NOMO-1 (cell line): Measurements from ENCODE around the gene IFI16.

Source experiments
- DNase-seq, 2 experiments: peaks; one replicate each; lab custom pipeline; 2025; ENCODE audit not compliant: unreplicated experiment in 2 of 2; lab: John Stamatoyannopoulos, UW

Gene IFI16

DNA sequence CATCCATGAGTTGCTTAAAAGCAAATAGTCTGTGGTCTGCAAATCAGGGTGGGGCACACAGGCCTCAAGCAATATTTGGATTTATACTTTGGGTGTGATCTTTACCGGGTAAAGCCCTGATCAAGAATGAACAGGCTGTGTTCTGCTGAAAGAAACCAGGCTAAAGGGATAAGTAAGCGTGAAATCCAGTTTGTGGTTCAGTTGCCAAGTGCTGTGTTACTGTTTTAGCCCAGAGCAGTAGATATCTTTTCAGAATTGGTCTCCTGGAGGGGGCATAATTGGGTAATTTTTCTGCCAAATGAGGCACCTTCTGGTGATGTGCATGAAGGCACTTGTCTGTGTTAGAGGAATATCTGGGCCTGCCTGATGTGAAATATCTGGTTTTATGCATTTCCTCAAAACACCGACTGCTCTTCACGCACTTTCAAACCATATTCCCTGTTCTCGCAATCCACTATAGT, 45.5 kb downstream of the IFI16 start:
- peak; percentile 73 to 85 for DNase-seq

DNA sequence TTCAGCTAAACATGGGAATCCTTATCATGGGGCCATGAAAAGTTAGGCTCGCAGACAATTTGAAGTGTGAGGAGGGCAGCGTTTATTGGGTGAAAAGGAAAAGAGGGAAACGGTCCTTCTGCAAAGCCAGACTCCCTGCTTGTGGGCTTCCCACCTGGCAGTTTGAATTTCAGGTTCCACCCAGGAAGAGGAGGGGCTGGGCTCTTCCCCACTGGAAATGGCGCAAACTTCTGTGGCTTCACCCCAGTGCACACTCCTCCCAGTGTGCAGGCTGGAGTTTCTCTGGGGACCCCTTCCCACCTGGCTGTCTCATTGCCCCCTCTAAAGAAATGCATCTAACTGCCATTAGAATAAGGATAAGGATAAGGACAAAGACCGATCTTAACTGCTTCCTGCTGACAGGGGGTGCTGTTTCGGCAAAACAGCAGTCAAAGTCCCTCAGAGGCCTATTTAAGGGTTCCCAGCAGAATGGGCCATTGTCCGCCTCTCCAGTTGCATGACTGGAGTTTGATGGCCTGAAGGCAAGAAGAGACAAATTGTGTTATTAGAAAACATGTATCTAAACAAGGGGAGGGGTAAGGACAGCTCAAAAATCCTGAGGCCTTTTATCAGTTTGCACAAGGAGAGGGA, 46.5 kb downstream of the IFI16 start:
- no peak for DNase-seq

DNA sequence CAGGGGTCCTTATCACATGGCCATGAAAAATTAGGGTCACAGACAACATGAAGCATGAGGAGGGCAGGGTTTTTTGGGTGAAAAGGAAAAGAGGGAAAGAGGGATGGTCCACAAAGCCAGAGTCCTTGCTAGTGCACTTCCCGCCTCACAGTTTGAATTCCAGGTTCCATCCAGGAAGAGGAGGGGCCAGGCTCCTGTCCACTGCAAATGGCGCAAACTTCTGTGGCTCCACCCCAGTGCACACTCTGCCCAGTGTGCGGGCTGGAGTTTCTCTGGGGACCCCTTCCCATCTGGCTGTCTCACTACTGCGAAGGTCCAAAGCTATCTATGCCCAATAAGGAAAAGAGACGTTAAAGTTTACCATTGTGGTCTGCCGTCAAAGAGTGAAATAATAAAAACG, 49.0 kb downstream of the IFI16 start:
- no peak for DNase-seq

DNA sequence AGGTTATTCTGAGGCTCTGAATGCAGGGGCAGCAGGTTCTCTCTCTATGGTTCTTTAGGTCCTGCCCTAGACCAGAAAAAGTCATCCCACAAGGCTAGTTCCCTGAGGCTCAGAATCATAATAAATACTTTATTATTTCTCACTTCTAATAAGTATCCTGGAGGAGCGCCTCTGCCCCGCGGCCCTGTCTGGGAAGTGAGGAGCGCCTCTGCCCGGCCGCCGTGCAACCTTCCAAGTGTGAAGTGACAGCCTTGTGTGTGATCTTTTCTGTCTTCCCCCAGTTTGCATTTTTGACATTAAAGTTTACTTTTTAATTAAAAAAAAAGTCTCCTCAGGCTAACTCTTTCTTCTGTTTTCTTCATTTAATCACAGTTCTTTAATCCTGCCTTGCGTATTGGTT, 55.4 kb downstream of the IFI16 start:
- DNase-seq = no peak

DNA sequence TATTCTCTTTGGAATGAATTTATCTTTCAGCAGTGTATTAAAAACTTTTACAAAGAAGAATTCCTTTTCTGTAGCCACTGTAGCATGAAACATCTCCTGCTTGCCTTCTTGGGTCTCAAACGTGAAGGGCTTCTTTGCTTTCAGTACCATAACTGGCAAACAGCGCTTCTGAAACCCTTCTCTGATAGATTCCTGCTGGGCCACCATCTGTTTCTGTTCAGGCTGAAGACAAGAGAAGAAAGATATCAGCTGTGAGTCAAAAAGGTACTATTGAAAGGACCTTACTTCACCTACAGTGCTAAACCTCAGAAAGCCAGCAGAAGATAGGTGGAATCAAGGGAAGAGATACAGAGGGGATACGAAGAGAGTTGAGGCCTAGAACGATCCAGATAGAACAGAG, 56.4 kb downstream of the IFI16 start:
- DNase-seq = no peak

DNA sequence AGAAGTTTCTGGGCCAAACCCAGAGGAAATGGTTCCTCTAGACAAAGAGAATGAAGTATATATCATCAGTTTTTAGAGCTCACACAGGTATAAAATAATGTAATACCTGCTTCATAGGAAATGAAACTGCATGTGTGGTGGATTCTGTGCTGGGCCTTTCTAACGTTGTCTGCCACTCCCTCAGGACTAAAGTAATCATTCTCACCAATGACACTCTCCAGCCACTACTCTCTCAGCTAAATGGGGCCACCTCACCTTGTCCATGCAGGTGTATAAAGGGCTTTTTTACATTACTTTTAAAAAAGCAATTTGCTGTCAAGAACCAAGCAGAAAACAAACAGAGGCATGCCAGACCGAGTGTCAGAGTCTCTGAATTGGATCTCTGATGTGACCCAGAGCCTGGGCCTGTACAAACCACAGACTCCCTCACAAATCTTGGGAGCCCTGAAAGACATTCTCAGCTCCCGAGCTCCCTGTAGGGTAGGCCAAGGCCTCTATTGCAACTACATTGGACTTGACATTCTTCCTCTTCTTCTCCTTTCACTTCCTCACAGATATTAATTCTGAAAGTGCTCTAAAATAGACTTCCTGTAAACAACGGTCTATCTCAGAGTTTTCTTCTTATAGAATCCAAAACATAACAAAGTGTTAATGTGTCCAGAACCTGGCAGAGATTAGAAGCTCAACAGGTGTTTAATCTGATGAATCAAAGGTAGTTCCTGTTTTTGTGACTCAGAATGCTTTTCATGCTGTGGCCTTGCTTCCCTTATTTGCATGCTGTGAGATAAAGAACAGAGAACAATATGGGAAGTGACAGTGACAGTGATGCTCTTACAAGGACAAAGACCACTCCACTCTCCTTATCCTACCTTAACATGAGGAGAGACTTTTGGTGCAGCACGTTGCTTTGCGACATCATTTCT, 58.3 kb downstream of the IFI16 start:
- DNase-seq = peak; percentile 67 to 99

DNA sequence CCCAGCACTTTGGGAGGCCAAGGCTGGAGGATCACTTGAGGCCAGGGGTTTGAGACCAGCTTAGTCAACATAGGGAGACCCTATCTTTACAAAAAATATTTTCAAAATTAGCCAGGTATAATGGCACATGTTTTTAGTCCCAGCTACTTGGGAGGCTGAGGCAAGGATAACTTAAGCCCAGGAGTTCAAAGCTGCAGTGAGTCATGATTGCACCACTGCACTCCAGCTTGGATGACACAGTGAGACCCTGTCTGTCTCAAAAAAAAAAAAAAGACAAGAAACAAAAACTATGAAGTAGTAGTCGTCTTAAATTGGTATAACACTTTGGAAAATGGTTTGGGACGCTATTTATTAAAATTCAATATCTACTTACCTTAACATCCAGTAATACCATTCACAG, 59.2 kb downstream of the IFI16 start:
- DNase-seq = peak in 1 of 2 experiments; percentile 49

DNA sequence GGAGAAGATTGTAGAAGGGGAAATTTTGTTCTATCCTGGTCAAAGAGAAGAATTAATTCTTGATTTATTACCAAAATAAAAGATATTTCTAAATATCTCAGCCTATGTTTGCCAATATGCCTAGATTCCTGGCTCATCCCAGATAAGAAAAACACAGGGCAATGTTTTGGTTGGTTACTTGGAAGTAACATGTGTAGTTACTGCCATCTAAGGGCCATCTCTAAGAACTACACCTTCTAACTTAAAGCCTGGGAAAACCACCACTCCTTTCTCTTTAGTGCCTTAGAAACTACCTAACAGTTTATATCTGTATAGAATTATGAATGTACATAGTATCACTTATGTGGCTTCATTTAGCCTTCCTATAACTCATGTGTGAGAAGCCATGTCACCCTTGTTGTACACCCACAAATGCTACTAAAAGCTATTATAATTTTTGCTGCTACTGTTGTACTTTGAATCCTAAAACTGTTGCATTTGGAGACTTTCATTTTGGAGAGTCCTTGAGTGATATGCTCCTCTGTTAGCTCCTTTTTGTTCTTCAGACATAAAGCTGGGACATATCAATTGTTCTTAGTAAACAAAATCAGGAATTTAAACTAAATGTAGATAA, 62.4 kb downstream of the IFI16 start:
- DNase-seq = peak; percentile 16 to 30

DNA sequence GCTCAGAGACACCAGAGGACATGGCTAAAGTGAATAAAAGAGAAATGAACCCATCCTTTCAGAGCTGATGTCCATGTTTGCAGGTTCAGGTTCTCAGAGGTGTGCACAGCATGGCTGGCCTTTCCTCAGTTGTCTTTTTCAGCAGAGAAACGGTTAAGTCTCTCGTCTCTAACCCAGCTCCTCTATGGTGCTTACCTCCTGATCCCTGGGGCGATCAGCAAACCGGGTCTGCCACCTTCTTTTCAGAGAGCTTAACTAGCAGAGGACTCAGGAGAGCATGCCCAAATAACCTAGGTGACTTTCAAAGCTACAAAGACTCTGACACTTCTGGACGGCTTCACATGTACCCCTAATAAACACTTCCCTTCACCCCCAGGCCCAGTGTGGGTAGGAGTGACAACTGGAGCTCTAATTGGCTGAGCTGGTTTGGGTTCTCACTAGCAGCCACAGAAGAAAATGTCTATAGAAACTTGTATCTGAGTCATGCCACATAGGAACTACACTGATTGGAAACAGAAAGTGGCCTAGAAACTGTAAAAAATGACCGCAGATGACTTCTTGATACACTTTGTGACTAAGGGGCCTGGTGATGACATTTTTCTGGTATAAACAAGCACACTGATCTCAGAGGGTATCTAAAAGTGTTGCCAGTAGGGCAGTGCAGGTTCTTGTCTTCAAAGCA, 66.9 kb downstream of the IFI16 start, which contains the start of gene AIM2:
Gene AIM2, minus strand, starts transcription at position 329 of the 682 bp plus-strand sequence. CDS start 3,267 bp downstream, outside the sequence.
- peak; percentile 77 to 97 for DNase-seq

DNA sequence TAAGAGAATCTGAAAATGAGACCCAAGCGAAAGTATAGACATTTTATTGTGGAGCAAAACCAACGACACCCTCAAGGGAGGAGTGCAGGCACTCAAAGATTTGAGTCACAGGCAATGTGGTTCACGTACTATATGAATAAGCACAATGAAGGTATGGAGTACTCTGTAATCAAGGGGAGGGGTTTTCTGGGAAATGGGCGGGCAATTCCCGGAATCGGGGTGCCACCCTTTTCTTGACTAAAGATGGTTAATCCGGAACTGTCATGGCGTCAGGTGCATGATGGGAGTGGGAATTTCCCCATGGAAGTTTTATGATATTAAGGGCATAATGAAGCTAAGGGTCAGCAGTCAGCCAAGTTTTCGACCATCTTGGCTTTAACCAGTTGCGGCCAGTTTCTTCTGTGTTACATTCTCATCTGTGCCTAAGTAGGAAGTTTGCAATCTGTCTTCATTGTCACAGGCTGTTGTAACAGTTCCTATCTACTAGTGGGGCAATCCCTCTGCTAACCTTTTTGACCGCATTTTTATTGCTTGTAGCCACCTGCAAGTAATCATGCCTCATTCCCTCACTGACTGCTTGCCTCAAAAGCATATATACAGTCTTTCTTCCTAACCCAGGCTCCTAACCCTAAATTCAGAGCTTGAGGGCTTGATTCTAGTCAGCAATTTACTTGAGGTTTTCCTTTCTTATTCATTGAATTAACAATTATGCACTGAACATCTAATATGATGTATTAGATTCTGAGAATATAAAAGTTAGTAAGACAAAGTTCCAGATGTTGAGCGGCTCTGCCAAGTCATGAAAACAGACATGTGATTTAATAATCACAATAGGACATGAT, 67.6 kb downstream of the IFI16 start:
- DNase-seq = peak; percentile 86 to 94

DNA sequence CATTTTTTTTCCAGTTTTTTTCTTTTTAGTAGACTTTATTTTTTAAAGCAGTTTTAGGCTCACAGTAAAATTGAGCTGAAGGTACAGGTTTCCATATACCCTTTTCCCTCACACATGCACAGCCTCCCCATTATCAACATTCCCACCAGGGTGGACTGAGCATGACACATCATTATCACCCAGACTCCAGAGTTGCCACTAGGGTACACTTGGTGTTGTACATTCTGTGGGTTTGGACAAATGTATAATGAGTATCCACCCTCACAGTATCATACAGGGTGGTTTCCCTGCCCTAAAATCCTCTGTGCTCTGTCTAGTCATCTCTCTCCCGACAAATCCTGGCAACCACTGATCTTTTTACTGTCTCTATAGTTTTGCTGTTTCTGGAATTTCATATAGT, 69.8 kb downstream of the IFI16 start:
- DNase-seq = no peak

DNA sequence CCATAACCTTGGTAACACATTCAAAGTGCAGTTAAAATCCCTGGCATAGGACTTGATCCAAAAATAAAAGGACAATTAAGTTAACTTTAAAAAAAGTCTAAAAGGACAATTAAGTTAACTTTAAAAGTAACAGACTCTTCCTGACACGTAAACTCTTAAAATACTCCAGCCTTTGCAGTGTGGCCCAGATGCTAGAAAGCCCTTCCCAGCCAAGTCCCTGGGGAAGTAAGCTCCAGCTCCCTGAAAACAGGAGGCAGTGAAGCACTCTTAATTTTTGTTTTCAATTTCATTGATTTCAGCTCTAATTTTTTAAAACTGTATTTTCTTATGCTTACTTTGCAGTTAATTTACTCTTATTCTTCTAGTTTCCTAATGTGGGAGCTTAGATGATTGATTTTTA, 71.9 kb downstream of the IFI16 start:
- no peak for DNase-seq

DNA sequence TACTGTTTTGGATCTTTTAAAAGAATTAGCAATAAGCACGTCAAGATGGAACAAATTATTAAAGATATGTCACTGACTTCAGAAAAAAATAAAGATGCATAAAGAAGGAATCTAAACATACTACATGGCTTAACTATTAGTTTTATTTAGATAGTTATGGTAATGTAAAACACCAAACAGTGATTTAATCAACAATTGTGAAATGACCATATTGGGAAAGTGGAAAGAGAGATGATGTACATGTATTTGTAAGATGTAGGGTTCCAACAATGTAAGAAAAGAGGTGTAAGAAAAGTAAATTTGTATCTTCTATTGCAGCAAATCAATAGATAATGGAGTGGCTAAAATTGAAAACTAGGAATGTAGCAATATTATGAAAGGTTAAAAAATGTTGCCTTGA, 73.3 kb downstream of the IFI16 start:
- DNase-seq = no peak

DNA sequence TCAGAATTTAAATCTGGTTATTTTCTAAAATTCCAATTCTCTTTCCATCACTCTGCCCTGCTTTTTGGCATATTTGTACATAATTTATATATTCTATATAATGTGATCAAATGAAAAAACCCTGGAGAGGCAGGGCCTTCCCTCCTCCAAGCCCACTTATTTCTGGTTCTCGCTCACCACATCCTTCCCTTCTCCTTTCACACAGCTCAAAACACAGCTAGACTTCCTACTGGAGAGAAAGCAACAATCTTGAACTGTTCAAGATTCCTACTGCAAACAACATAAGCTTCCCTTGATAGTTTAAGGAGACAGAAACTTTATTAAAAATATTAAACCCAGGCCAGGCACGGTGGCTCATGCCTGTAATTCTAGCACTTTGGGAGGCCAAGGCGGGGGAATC, 74.4 kb downstream of the IFI16 start:
- no peak for DNase-seq

DNA sequence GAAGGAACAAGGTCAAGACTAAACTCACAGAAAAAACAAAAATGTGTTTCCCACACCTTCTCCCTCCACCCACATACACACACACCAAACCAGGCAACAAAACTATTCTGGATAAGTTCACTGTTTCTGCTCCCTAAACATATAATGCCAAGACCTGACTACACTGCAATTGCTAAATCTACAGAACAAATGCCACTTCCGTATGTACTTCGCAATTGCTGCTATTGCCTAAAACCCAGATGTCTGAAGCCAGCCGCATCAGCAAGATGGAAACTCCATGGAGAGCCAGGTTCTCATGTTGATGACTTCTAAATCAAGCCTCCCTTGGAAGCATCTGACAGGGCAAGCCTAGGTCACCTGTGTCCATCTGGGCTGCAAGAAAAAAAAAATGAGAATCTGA, 75.2 kb downstream of the IFI16 start:
- peak; percentile 82 to 91 for DNase-seq

DNA sequence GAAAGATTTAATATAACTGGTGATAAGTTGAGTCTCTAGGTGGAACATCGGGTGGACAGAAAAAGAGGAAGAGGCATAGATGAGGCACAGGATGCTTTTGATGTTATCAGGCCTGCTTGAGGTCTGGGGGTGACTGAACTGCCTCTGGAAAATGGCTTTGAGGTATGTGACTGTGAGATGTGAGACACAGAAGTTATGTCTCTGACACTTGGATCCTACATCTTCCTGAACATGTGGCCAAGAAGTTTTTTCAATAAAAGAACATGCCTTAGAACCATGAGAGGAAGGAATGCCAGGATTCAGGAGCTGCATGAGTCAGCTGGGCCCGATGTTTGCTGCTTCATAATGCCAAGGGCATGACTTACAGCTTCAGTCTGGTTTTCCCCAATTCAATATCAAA, 78.3 kb downstream of the IFI16 start:
- peak; percentile 40 to 67 for DNase-seq

DNA sequence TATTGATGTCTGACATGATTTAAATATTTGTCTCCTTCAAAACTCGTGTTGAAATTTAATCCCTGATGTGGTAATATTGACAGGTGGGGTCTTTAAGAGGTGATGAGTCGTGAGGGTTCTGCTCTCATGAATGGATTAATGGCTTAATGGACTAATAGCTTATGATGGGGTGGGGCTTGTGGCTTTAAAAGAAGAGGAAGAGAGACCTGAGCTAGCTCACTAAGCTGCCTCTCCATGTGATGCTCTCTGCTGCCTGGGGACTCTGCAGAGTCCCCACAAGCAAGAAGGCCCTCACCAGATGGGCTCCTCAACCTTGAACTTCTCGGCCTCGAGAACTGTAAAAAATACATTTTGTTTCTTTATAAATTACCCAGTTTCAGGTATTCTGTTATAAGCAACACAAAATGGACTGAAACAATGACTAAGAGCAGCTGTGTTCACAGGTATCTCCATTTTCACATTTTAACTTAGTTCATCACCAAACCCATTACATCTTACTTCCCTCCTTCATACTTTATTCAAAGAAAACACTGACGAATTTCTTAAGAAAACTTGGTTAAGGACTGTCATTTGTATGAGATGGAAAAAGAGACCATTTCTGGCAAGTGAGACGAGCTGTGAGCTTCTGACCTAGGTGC, 79.0 kb downstream of the IFI16 start:
- DNase-seq = peak in 1 of 2 experiments; percentile 29

DNA sequence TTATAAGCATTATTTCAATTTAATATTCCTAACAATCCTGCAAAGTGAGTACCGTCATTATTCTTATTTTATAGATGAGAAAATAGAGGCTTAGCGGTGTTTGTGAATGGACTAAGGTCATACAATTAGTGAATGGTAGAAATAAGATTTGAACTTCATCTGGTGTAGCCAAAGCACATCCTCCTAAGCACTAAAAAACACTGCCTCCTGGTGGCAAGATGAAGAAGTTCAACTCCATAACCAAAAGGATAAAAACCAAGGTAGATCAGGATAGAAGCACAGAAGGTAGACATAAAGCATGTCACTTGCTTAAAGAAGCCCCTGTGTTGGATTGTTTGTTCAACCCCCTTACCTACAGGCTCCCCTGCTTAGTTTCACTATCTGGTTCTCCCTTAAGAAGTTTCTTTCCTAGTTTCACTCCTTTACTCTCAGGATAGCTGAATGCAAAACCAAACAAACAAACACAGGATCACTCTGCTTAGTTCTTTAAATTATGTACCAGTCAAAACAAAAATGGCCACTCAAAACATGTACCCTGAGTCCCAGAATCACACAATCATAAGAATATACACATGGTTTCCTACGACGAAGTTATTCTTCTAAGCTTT, 79.6 kb downstream of the IFI16 start:
- peak; percentile 24 to 38 for DNase-seq
